HG03354 (cell line): Measurements from ENCODE around the gene USF1.

ENCODE experiments used
- ATAC-seq: cut with Tn5 transposase; IDR thresholded peaks from one replicate; pipeline ENCODE4 v1.9.1; 2021; ENCODE audit warnings: mild to moderate bottlenecking; ENCODE audit not compliant: unreplicated experiment, poor library complexity, severe bottlenecking

The USF1 gene

GRCh38 chr1:161045736-161046604 lies at the start of gene USF1:
TSS of gene USF1 (minus strand) at chr1:161045977. CDS start at chr1:161043275, 2,702 bp downstream.
- peak; percentile 58 for ATAC-seq

- ATAC-seq, result no peak
These were observed 49.5 kb upstream of the USF1 start for GRCh38 chr1:161095230-161095629.

GRCh38 chr1:161094481-161094880 lies 48.7 kb upstream of the USF1 start:
- ATAC-seq, result no peak

- no peak for ATAC-seq
These were observed 46.8 kb upstream of the USF1 start for GRCh38 chr1:161092621-161093028.

DNA sequence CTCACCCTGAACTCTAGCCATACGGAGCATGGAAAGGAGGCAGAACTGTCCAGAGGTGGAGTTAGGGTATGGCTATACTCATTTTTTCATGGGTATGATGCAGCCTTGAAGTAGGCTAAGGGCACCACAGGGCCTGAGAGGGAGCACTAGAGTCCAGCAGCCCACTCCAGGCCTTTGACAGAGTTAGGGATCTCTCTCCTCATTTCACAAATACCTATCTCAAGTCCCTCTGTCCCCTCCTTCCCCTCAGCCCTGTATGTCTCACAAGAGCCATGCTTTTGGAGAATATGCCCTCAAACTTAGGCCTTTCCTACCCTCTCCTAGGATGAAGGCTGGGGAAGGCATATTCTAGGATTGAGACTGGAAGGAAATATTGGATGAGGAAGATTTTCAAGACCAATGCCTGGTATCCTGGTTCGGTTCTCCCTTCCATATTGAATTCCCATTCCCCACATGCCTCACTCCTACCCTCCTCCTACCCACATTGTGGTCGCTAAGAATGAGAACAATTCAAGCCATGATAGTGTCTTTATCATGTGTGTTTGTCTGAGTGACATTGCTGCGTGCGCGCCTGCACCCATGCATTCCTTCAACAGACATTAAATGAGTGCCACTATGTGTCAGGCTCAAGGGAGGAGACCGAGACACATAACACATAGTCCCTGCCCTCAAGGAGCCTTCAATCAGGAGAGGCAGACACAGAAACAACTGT lies 46.2 kb upstream of the USF1 start:
- ATAC-seq, result no peak

DNA sequence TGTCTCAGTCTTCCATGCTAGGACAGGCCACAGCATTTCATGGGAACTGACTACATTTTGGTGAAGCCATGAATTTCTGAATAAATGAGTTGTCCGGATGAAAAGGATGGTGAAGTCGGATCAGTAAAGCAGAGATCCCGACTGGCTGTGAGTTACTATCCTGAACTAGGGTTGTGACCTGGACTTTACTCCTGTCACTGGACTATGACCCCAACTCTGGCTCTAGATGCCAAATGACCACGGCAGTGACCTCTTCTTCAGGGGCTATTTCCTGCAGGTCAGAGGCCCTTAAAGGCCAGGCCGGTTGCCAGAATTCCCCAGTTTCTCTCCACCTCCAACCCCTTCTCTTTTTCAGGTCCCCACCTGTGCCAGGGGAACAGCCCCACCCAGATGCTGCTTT lies 45.3 kb upstream of the USF1 start:
- no peak for ATAC-seq

DNA sequence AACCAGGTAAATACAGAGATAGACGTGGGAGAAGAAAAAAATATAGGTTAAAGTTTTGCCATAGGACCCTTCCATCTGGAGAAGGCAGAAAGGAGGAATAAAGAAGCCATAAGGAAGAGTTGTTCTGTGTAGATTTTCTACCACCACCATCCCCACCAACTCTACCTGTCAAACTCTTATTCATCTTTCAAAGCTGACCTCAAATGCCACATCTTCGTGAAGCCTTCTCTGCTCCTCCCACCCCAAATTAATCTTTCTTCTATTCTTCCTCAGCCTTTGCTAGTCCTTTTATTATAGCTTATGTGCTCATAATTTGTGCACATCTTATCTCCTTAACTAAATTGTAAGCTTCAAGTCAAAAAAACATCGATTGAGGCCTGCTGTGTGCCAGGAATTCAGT lies 44.8 kb upstream of the USF1 start:
- ATAC-seq, result no peak

DNA sequence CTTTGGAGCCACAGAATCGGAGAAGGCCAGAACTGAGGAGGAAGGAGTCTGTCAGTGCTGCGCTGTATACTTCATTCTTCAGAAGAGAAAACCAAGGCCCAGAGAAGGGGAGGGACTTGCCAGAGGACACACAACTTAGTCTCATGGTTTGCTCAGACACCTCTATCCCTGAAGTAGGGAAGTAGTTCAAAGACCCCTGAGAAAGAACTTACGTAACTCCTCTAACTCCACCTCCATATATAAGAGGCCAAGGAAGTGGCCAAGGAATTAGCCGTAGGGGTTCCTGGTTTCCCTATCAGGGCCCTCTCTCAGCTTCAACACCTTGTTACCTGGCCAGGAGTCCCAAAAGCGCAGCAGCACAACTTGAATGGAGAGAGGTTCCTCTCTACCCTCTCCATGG lies 44.2 kb upstream of the USF1 start:
- no peak for ATAC-seq

- ATAC-seq, result no peak
These were observed 43.6 kb upstream of the USF1 start, which contains the start of gene NECTIN4 for GRCh38 chr1:161089251-161089924. TSS of gene NECTIN4 (minus strand) at chr1:161089558. CDS start at chr1:161089296, 262 bp downstream.

DNA sequence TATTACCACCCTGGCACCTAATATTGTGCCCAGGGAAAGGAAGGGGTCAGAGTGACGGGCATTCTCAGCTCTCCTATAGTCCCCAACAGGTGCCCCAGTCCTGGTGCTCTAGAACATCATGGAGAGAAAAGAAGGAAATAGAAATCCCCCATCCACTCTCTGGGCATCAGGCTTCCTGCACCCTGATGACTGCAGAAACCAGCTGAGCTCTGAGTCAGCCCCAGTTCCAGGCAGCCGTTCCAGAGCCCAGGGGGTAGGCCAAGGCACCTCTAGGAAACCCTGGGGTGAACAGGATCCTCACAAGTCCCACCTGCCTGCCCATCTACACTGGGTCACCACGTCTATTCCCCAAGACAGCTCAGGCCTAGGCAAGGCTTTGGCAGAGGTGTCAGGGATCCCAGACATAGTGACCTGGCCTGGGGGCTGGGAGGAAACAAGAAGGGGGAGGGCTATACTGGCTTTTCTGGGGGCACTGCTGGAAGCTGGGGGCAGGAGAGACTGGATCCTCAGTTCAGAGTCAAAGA lies 42.9 kb upstream of the USF1 start:
- no peak for ATAC-seq

GRCh38 chr1:161086457-161086856 lies 40.7 kb upstream of the USF1 start:
- ATAC-seq, result no peak

DNA sequence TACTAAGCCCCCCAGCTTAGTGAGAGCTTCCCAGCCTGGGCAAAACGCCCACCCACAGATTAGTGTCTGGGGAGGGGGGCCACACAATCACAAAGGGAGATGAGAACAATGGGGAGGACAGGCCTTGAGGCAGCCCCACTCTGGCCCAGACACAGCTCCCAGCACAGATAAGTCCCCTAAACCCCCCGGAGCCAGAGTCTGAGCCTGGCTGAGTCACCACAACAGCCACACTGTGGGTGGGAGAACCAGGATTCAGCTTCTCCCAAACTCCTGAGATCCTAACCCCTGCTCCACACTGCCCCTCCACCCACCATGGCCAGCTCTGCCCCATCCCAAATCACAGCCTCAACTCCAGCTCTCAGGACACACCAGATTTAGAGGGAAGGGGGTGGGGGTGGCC lies 39.4 kb upstream of the USF1 start:
- no peak for ATAC-seq

DNA sequence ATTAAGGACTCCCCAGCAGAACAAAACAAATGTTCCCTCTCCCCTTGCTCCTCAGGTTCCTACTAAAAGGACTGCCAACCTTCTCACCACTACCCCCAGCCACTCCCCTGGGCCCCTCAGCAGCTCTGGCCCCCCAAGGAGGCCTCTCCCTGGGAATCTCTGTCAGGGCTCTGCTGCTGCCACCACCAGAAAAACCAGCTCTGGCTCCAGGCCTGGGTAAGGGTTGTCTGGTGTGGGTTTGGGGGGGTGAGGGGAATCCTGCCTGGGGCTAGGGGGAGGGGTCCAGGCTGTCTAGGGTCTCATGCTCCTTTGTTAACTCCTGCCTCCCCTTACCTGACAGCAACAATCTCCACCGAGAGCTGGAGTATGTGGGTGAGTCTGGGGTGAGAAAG lies 38.8 kb upstream of the USF1 start:
- no peak for ATAC-seq

DNA sequence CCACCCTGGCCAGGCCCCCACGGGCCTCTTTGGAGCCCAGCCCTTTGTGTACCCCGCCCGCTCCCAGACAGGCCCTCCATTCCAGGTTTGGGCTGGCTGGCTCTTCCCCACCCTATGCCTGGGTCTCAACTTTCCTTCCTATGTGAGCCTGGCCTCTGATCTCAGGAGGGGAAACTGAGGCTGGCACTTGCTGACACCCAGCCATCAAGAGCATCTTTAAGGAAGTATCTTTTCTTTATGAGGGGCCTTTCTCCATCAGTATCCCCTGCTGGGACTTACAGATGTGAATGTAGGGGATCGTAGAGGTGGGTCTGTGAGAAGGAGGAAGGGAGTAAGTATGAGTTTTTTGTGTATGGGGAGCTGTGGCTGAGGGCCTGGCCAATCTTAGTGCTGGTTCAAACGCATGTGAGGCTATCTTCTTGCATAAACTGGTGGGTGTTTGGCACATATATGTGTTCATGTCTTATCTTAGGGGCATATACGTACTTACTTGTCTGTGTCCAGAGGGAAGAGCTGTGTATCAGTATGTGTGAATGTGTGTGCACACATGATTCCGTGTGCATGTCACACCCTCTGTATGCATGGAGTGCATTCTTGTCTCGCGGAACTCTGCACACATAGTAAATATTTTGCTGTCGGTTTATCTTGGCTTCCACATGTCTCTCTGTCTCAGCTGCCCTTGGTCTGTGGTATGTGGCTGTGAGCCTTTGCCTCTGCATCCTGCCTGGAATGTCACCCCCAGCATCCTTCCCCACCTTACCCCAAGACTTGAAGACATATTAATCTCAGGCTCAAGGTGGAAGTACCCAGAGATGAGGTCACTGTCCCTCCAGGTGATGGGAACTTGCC lies 38.2 kb upstream of the USF1 start:
- no peak for ATAC-seq

DNA sequence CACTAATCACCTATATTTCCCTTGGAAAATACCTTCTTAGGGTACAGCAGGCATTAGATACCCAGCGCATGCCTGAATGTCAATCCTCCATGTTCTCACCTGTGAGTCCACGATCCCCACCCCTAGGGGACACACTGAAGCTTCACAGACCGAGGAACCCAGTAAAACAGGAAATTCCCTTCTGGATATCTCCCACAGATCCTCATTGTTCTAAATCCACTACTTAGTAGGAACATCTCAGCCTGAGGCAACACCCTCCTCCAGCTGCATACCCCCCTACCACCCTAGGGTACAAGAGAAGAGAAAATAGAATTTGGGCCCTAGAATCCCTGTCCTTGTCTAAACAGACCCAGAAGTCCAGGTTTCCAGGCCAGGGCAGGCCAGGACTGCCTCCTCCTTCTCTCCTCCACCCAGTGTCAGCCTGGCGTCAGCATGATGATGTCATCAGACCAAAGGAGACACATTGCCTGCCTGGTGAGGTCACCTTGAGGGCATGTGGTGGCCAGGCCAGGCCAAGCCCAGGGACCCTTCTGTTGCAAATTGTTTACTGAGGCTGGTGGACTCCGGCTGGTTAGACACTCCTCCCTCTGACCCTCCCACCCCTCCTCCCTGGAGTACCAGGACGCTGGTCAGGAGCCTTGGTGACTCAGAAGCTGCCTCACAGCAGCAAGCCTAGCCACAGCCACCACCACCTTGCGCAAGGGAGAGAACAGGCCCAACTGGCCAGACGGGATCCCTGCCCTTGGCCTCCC lies 37.4 kb upstream of the USF1 start:
- ATAC-seq, result no peak

GRCh38 chr1:161082483-161082882 lies 36.7 kb upstream of the USF1 start:
- ATAC-seq, result no peak

GRCh38 chr1:161081519-161081918 lies 35.7 kb upstream of the USF1 start:
- no peak for ATAC-seq

DNA sequence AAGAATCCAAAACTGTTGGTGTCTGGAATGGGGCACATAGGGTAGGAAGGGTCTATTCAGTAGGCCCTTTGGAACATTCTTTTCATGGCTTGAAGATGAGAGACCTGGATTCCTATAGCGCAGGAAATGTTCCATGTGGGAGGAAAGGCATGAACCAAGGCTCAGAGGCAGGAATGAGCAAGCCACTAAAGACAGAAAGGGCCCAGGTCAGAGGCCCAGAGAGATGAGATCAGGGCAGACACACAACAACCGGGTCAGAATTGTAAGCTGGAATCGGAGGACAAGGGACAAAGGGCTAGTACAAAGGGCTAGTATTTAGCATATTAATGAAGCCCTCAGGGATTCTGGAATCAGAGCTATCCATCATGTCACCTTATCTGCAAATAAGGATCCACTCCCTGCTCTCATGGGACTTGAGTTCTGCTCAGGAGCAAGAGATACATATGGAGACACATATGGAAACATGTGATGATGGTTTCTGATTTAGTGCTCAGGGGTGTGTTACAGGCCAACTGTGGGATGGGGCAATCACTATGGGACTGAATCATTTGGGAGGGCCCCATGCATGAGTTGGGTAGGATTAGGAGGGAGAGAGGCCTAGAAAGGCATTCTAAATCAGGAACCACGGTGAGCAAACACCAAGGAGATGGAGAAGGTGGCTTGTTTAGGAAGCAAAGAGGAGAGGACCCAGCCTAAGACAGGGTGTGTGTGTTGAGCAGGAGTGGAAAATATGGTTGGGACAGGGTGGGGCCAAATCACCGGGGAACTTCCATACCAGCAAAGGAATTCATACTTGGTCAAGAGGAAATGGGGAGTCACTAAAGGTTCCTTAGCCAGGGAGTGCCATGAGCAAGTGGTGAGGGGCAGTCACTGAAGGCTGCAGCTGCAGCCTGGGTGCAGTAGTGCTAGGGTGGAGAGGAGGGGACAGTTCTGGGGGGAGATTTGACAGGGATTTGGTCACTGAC lies 34.9 kb upstream of the USF1 start:
- ATAC-seq, result no peak
